Astrocyte of the cerebellum (primary cell): ENCODE results near the gene MYH11.

Source experiments
- DNase-seq: peaks from one replicate; pipeline ENCODE4 v3.0.0-alpha.2; 2011; ENCODE audit warnings: low read depth
- H3K4me3 ChIP-seq: 2 replicates; pipeline ENCODE4 v1.5.1; 2011; ENCODE audit warnings: mild to moderate bottlenecking, low read depth, low read length, moderate library complexity
- CTCF ChIP-seq: IDR thresholded peaks from 2 replicates; pipeline ENCODE4 v1.5.1; 2012; ENCODE audit warnings: low read length, low read depth, moderate library complexity, mild to moderate bottlenecking; ENCODE audit errors: missing control alignments
- in situ Hi-C: cut with HindIII; loops from 2 replicates; pipeline ENCODE4 v1.10.0; 2017; ENCODE audit warnings: low sequenced_read_pairs

MYH11 gene

GRCh38 chr16:15835136-15835878 is 21.5 kb downstream of the MYH11 start:
- H3K4me3 ChIP-seq: no peak overlapping the region
- DNase-seq: no peak
- no peak for TF ChIP-seq CTCF
- in situ Hi-C loops: no loop called here

- TF ChIP-seq CTCF: no peak
- in situ Hi-C loops: no loop called here
Measured at GRCh38 chr16:15834502-15834901, 22.3 kb downstream of the MYH11 start.

GRCh38 chr16:15833541-15833940 is 23.3 kb downstream of the MYH11 start:
- TF ChIP-seq CTCF: no peak
- no peak overlapping the region for H3K4me3 ChIP-seq
- in situ Hi-C loops: no loop called here
- DNase-seq: no peak

More at GRCh38 chr16:15834502-15834901, 22.3 kb downstream of the MYH11 start:
- H3K4me3 ChIP-seq: no peak overlapping the region
- no peak for DNase-seq

- no peak for TF ChIP-seq CTCF
- H3K4me3 ChIP-seq: no peak overlapping the region
- in situ Hi-C loops: no loop called here
- DNase-seq: no peak
Measured at GRCh38 chr16:15832241-15832640, 24.6 kb downstream of the MYH11 start.

- H3K4me3 ChIP-seq: no peak overlapping the region
- TF ChIP-seq CTCF: no peak
- in situ Hi-C loops: no loop called here
- DNase-seq: no peak
Measured at GRCh38 chr16:15830832-15831451, 25.9 kb downstream of the MYH11 start.

GRCh38 chr16:15829460-15829859 is 27.4 kb downstream of the MYH11 start:
- in situ Hi-C loops: no loop called here
- TF ChIP-seq CTCF: no peak
- H3K4me3 ChIP-seq: no peak overlapping the region
- DNase-seq: no peak
